HUES6 (cell line): ENCODE measurements around the gene B4GALT3.
A peak's percentile ranks its signal among the peaks of the same experiment; 100 is the strongest.

ENCODE experiments used
- H3K27ac ChIP-seq: 2 replicates; pipeline ENCODE4 v1.7.0; 2013; ENCODE audit warnings: low read depth, mild to moderate bottlenecking, low read length, inconsistent platforms
- H3K27me3 ChIP-seq: 2 replicates; pipeline ENCODE4 v1.6.1; 2013; ENCODE audit warnings: low read length; ENCODE audit not compliant: control insufficient read depth, insufficient read depth
- H3K36me3 ChIP-seq: 2 replicates; pipeline ENCODE4 v1.6.1; 2013; ENCODE audit warnings: low read length; ENCODE audit not compliant: control insufficient read depth, insufficient read depth
- H3K4me1 ChIP-seq: 2 replicates; pipeline ENCODE4 v1.6.1; 2013; ENCODE audit warnings: low read length; ENCODE audit not compliant: control insufficient read depth, insufficient read depth
- H3K4me3 ChIP-seq: 2 replicates; pipeline ENCODE4 v1.5.1; 2013; ENCODE audit warnings: low read depth, low read length
- H3K9ac ChIP-seq: one replicate; pipeline ENCODE4 v1.6.1; 2013; ENCODE audit warnings: mild to moderate bottlenecking, low read length
- H3K9me3 ChIP-seq: 2 replicates; pipeline ENCODE4 v1.6.1; 2013; ENCODE audit warnings: low read depth, low read length; ENCODE audit not compliant: control insufficient read depth, insufficient read depth

B4GALT3 gene

DNA sequence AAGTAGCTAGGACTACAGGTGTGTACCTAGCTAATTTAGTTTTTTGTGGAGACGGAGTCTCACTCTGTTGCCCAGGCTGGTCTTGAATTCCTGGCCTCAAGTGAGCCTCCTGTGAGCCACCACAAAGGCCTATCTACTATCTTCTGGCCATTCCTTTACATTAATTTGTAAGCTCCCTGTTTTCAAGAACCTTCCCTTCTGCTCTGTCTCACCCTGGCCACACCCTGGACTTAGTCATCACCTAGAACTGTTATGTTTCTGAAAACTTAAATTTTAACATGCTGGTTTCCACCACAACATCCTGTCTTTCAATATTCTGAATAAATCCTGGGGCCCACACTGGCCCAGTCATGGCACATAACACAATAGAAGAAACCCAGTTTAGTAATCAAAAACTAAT is 4.9 kb upstream of the B4GALT3 start:
- no peak overlapping the region for H3K9ac ChIP-seq

DNA sequence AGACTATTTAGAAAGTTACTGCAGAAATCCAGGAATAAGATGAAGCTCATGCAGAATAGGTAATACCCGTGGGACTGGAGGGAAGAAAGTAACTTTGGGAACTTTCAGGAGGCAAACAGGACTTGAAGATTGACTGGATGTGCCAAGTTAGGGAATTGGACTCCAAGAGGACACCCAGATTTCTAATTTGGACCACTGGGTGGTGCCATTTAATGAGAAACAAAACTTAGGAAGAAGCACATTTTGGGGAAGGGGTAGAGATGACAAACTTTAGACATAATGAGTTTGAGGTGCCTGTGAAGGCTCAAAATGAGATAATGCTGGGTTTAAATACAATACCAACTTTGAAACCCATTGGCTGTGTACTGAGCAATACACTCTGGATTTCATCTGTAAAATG is 3.3 kb upstream of the B4GALT3 start:
- Histone ChIP-seq H3K36me3 (peaks cover under 1% of the 10 kb centered on the region; the same call in 1 of the 2 replicates), H3K27me3 (no peaks in the 10 kb centered on the region), H3K4me3 (no peak overlapping the region), H3K9ac (no peak overlapping the region), H3K27ac (no peak overlapping the region), H3K4me1 (peaks cover 6% of the 10 kb centered on the region), H3K9me3 (no peaks in the 10 kb centered on the region)

More for the DNA sequence above, 4.9 kb upstream of the B4GALT3 start:
- Histone ChIP-seq H3K4me1 (peaks cover 6% of the 10 kb centered on the region), H3K27me3 (no peaks in the 10 kb centered on the region), H3K27ac (no peak overlapping the region), H3K9me3 (no peaks in the 10 kb centered on the region), H3K4me3 (no peak overlapping the region), H3K36me3 (no peaks in the 10 kb centered on the region)

DNA sequence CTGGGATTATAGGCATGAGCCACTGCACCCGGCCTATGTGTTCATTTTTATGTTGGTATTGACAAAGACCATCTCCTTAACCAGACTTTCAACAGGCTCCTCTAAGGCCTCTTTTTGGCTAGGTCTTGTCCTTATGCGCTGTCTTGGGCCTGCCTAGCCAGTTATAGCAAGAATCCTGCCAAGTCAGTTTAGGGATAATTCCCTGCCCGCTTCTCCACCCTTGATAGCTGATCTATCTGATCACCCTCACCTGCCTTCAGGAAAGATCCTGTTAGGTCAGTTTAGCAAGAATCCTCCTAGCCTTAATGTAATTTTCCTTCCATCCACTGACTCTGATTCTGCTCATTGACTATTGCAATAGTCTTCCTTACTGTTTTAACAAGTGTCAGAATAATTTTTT is 2.4 kb upstream of the B4GALT3 start:
- Histone ChIP-seq H3K27me3 (no peaks in the 10 kb centered on the region), H3K4me1 (peaks cover 6% of the 10 kb centered on the region), H3K27ac (no peak overlapping the region), H3K9me3 (no peaks in the 10 kb centered on the region), H3K4me3 (no peak overlapping the region), H3K9ac (no peak overlapping the region), H3K36me3 (peaks cover 10% of the 10 kb centered on the region)

DNA sequence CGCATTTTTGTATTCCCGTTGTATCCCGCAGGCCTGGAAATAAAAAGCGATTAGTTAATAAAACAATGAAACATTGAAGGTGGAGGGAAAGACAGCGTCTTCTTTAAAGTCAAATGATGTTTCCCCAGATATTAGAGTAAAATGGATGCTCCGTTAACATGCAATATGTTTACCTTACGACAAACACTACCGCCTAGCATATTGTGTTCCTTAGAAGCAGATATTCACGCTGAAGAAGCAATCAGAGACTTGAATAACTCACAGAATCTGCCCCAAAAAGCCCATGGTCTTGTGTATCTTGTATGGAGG is 583 bp upstream of the B4GALT3 start:
- H3K36me3 ChIP-seq: peaks cover 25% of the 10 kb centered on the region
- H3K9ac ChIP-seq: no peak overlapping the region
- no peak overlapping the region for H3K27ac ChIP-seq
- H3K4me1 ChIP-seq: peaks cover 6% of the 10 kb centered on the region
- peak overlapping the region; percentile 99 for H3K4me3 ChIP-seq
- H3K27me3 ChIP-seq: no peaks in the 10 kb centered on the region
- no peaks in the 10 kb centered on the region for H3K9me3 ChIP-seq

DNA sequence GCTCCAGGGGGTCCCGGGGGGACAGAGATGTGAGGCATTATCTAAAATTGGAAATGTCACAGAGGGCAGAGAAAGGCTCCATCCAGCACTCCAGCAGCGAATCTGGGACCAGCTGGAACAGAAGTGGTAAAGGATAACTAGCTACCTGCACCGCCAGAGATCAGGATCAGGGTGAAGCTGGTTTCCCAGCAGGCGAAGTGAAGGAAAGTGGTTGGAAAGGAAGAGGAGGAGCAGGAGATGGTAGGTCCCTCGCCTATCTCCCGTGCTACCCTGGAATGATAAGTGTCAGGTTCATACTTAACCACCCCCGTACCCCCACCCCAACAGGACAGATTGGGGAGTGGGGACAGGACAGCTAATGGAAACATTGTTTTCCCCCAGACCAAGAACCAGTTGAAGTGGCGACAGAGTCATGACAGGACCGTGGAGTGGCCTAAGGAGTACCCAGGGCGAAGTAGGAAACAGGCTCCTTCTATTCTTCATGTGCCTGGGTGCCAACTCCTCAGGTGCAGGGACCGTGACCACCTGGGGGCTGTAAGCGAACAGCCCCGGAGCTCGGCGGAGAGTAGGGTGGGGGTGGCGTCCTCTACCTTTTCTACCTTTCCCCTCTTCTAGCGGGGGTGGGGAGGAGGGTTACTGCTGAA is 717 bp downstream of the B4GALT3 start:
- no peaks in the 10 kb centered on the region for H3K9me3 ChIP-seq
- H3K27ac ChIP-seq: no peak overlapping the region
- peaks cover 6% of the 10 kb centered on the region for H3K4me1 ChIP-seq
- peak overlapping the region; percentile 85 for H3K9ac ChIP-seq
- H3K27me3 ChIP-seq: no peaks in the 10 kb centered on the region
- peak overlapping the region; percentile 99 for H3K4me3 ChIP-seq
- H3K36me3 ChIP-seq: peaks cover 38% of the 10 kb centered on the region

DNA sequence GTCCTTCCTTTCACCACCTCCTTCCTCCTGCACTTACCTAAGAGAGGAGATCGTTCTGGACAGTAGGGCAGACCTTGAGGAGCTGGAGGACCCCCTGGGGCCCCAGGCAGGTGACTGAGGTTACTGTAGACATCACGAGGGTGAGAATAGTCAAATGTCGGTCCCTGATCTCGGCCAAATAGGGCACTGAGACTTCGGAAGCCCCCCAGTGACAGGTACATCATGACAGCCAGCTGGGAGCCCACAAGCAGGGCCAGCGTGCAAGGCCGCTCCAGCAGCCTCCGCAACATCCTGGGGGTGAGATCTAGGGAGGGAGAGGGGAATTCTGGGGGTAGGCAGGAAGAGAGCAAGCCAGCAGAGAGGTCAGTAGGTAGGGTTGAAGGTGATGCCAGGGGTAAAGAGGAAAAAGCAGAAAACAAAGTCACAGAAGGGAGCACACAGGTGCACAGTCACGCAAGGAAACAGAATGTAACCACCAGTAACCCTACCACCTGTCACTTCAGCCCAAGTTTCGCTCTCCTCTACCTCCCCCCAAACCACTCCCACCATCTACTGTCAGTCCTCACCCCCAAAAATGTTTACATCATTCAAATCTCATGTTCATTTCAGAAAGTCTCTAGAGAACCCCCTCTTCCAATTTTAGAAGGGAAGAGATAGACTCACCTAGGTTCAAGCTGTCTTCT is 1.4 kb downstream of the B4GALT3 start:
- Histone ChIP-seq H3K36me3 (peaks cover 45% of the 10 kb centered on the region), H3K4me1 (peaks cover 6% of the 10 kb centered on the region), H3K9me3 (no peaks in the 10 kb centered on the region), H3K9ac (no peak overlapping the region), H3K27ac (no peak overlapping the region), H3K27me3 (no peaks in the 10 kb centered on the region), H3K4me3 (no peak overlapping the region)

DNA sequence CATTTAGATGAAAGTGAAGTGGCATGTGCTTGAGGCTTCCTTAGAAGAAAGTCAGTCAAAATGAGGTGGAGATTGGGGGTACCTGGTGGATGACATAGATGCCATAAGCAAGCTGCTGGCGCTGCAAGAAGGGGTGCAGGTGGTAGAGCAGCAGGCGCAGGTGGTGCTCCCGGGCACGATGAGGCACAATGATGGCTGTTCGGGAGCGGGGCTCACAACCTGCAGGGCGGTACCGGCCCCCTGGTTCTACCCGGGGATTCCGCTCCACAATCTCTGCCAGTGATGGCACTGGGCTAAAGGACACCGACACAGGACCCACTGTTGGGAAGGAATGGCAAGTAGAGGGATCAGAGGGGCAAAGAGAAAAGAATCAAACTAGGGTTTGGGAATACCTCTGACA is 2.4 kb downstream of the B4GALT3 start:
- Histone ChIP-seq H3K27ac (no peak overlapping the region), H3K36me3 (peaks cover 52% of the 10 kb centered on the region), H3K4me3 (no peak overlapping the region), H3K27me3 (no peaks in the 10 kb centered on the region), H3K9ac (no peak overlapping the region), H3K4me1 (peaks cover 6% of the 10 kb centered on the region), H3K9me3 (no peaks in the 10 kb centered on the region)

DNA sequence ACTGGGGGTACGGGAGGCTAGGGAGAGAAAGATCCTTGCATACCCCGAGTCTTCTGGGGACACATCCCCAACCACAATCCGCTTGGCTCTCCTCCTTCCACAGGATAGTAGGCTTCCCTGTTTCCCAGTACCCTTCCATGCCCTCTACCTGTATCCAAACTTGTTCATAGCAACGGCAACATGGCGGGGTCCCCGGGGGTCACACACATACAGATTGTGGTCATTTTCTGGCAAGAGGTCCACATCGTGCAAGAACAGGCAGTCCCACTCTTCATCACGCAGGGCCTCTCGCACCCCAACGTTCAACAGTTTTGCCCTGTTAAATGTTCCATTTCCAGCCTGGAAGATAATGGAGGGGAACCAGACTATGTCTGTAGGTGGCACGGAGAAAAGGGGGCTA is 3.6 kb downstream of the B4GALT3 start:
- Histone ChIP-seq H3K9ac (no peak overlapping the region), H3K9me3 (no peaks in the 10 kb centered on the region), H3K4me3 (no peak overlapping the region), H3K27me3 (no peaks in the 10 kb centered on the region), H3K27ac (no peak overlapping the region), H3K4me1 (peaks cover 6% of the 10 kb centered on the region), H3K36me3 (peaks cover 62% of the 10 kb centered on the region)

DNA sequence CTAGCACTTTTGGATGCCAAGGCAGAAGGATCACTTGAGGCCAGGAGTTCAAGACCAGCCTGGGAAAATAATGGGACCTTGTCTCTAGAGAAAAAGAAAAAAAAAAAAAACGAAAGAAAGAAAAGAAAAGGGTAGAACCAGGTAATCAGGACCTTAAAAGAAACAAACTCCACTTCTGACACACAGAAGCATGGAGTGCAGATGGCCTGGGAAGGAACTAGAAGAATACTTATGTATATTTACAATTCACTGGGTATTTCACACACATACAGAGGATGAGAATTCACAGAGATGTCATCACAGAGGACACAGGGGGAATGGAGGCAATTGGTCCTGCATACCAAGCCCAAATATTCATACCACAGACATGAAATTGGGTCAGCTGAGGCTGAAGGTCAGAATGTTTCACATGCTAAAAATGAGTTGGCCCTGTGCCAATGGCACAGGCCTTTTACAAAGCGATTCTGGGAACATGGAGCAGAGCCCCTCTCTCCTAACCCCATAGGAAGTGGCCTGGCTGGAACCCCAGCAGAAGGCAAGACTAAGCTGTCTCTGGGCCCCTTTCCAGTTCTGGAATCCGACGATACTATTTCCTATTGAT is 4.4 kb downstream of the B4GALT3 start:
- Histone ChIP-seq H3K9ac (no peak overlapping the region), H3K9me3 (no peaks in the 10 kb centered on the region), H3K4me1 (peaks cover 2% of the 10 kb centered on the region), H3K27ac (no peak overlapping the region), H3K27me3 (no peaks in the 10 kb centered on the region), H3K36me3 (peaks cover 62% of the 10 kb centered on the region), H3K4me3 (no peak overlapping the region)

DNA sequence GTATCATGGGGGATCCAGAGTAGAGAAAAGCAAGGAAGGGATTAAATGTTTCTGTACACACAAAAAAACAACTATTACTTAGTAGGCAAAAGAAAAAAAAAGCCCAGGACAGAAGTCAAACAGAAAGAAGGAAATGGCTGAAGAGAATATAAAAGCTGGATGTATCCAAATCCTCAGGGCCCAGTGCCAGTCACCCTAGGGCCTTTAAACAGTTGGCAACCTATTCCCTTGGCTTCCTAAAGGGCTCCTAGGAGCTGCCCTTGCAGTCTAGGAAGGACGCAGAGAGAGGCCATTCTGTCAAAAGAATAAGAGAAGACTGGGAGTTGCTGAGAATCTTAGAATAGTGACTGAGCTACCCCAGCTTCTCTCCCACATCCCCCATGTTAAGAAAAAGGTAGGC is 5.0 kb downstream of the B4GALT3 start:
- H3K27ac ChIP-seq: no peak overlapping the region
- H3K9ac ChIP-seq: no peak overlapping the region
- H3K4me3 ChIP-seq: no peak overlapping the region
- H3K4me1 ChIP-seq: peaks cover under 1% of the 10 kb centered on the region
- peaks cover 62% of the 10 kb centered on the region for H3K36me3 ChIP-seq
- H3K9me3 ChIP-seq: no peaks in the 10 kb centered on the region
- H3K27me3 ChIP-seq: no peaks in the 10 kb centered on the region

DNA sequence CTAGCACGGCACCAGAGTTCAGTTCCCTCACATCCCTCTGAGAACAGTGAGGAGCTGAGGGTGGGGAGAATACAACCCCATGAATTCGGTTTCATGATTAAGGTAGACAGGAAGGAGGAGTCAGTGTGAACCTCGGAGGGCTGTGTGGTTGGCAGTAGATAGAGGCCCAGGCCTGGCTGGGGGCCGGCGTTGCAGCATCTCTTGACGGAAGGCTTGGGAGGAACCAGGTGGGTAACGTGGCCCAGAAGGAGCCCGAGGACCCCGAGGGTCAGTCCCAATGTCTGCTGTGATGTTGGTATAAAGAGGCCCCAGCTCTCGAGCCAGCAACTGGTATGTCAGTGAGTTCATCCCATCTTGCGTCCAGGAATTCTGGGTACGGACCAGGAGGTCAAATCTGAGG is 5.6 kb downstream of the B4GALT3 start:
- Histone ChIP-seq H3K36me3 (peaks cover 62% of the 10 kb centered on the region), H3K4me3 (no peak overlapping the region), H3K27ac (no peak overlapping the region), H3K4me1 (peaks cover 7% of the 10 kb centered on the region), H3K9ac (no peak overlapping the region), H3K27me3 (no peaks in the 10 kb centered on the region), H3K9me3 (no peaks in the 10 kb centered on the region)
